ENCODE data around the gene GSKIP.

GSKIP gene

GRCh38 chr14:96418075-96418474, 54.7 kb downstream of the GSKIP start:
- no peak for DNase-seq (ENCODE audit: low read depth)

GRCh38 chr14:96421236-96421635, 57.9 kb downstream of the GSKIP start:
- no peak for DNase-seq (ENCODE audit: low read depth)

GRCh38 chr14:96422992-96423391, 59.7 kb downstream of the GSKIP start:
- DNase-seq (ENCODE audit: low read depth): no peak

DNA sequence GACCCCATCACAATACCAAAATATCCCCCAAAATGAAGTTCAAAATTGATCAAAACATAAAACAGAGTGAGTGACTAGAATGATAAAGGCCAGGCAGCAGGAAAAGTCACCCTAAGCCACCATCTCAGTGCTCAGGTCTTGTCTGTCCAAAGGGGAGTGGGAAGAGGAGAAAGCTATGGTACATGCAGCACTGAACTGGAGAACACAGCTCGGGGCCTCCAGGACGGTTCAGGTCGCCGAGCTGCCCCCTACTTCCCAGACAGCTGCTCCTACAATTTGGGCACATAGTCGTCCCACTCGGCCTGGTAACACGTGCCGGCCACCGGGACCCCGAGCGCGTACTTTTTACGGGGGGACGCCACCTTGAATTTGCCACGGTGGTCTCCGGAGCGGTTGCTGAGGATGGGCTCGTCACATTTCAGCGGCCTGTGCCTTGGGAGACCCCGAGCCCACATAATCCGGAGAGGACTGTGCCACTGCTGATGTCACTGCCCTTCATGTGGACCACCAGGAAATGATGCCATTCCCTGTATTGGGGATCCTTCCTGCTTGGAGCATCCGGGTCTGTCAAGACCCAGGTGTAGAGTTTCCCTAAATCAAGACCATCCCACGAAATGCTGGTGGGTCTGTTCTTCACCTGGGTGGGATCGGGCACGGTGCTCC, 60.3 kb downstream of the GSKIP start:
- no peak for DNase-seq (ENCODE audit: low read depth)

GRCh38 chr14:96424109-96424989, 61.0 kb downstream of the GSKIP start:
- DNase-seq (ENCODE audit: low read depth): peak; percentile 6

DNA sequence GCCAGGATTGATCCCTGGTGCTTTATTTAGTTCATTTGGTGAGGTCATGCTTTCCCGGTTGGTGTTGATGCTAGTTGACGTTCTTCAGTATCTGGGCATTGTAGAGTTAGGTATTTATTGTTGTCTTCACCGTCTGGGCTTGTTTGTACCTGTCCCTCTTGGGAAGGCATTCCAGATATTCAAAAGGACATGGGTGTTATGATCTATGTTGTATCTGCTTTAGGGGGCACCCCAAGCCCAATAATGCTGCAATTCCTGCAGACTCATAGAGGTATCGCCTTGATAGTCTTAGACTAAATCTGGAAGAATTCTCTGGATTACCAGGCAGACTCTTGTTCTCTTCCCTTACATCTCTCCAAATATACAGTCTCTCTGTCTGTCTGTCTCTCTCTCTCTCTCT, 70.7 kb downstream of the GSKIP start:
- no peak for DNase-seq (ENCODE audit: low read depth)

Measured in activated T-cell treated with anti-CD3 and anti-CD28 coated beads for 24 hours (primary cell).